ENCODE data around the gene PLCXD1.

The PLCXD1 gene

DNA sequence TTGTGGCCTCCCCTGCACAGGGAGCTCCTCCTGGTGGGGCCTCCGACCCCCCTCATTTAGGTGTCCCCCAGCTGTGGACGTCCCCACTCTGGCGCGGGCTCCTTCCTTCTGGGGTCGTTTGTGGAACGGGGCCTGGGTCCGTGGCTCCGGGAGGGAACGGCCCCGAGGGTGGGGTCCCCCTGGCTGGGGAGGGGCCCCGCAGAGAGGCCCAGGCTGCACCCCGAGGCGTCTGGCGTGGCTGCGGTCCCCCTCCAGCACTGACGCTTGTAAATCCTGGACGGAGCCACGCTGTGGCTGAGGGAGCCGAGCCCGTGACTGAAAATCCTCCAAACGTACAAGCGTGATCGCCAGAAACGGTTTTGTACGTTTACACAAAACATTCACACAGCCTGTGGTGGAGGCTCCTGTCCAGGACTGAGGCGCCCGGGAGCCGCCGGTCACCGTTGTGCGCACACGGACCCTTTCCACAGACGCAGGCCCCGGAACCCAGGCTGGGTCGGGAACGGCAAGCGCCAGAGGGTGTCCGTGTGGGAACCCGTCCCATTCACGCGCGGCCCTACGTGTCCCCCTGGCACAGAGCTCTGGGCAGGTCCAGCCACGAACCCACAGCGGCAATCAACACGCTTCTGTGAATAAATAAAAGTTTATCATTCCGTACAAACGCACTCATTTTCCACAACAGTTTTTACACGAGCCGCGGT, 52.6 kb downstream of the PLCXD1 start:
- DNase-seq (ENCODE audit: low read depth) = no peak
- TF ChIP-seq, protein P1, sequence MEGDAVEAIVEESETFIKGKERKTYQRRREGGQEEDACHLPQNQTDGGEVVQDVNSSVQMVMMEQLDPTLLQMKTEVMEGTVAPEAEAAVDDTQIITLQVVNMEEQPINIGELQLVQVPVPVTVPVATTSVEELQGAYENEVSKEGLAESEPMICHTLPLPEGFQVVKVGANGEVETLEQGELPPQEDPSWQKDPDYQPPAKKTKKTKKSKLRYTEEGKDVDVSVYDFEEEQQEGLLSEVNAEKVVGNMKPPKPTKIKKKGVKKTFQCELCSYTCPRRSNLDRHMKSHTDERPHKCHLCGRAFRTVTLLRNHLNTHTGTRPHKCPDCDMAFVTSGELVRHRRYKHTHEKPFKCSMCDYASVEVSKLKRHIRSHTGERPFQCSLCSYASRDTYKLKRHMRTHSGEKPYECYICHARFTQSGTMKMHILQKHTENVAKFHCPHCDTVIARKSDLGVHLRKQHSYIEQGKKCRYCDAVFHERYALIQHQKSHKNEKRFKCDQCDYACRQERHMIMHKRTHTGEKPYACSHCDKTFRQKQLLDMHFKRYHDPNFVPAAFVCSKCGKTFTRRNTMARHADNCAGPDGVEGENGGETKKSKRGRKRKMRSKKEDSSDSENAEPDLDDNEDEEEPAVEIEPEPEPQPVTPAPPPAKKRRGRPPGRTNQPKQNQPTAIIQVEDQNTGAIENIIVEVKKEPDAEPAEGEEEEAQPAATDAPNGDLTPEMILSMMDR (IDR thresholded peaks at IDR 0.05; ENCODE audit: insufficient read depth, low read depth, low read length, missing control alignments) = no peak
- H3K4me3 ChIP-seq (ENCODE audit: low read depth, low read length) = no peak overlapping the region

DNA sequence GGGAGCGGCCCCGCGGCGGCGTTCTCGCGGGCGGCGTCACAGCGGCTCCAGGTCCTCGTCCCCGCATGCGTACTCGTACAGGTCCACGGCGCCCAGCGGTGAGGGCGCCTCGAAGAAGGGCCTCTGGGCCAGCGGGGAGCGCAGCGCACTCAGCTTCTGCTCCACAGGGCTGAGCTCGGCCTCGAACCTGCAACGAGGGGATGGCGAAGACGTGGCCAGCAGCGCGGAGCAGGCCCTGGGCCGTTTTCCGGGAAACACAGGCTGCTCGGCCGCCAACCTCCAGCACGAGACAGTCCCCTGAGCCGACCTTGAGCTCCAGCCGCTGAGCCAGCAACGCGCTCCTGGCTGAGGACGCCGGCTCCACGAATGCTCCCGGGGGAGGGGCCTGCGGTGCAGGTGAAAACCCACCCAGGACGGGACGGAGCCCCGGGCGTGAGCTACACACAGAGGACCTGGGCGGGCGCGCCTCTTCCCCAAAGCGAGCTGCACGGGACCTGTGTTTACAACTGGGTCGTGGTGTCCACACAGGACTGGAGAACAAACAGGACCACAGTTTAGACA, 53.2 kb downstream of the PLCXD1 start:
- no peak overlapping the region for H3K4me3 ChIP-seq (ENCODE audit: low read depth, low read length)
- TF ChIP-seq, protein P1 (IDR thresholded peaks at IDR 0.05; ENCODE audit: insufficient read depth, low read depth, low read length, missing control alignments) = no peak
- DNase-seq (ENCODE audit: low read depth) = no peak

DNA sequence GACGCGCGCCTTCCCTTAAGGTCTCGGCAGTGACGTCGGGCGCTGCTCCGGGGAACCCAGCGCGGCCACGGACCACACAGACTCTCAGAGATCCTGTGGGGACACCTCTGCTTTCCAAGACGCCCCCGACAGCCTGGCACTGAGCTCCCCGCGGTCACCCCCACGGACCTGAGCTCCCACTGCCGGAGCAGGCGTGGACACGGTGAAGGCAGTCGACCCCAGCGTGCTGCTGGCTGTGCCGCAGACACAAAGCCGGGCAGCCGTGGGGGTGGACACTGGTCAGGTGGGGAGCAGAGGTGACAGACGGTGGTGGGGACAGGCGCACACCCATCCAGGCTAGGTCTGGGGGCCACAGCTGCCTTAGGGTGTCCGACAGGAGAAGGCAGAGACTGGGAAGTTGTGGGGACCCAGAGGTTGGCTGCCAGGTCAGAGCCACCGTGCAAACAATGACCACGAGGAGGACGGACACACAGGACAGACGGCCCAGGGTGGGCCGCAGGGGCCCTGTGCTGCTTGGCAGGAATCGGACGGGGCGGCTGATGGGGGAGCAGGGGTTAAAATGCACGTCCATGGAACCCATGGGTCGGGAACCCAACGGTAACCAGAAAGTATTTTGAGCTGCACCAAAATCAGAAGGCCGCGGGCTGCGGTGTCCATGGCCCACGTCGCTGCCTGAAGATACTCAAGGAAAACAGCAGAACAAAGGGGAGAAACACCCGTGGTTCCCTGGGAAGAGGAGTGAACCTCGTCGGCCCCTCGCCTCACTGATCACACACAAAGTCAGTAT, 54.0 kb downstream of the PLCXD1 start:
- no peak for DNase-seq (ENCODE audit: low read depth)
- no peak overlapping the region for H3K4me3 ChIP-seq (ENCODE audit: low read depth, low read length)
- TF ChIP-seq, protein P1 (IDR thresholded peaks at IDR 0.05; ENCODE audit: insufficient read depth, low read depth, low read length, missing control alignments) = no peak

DNA sequence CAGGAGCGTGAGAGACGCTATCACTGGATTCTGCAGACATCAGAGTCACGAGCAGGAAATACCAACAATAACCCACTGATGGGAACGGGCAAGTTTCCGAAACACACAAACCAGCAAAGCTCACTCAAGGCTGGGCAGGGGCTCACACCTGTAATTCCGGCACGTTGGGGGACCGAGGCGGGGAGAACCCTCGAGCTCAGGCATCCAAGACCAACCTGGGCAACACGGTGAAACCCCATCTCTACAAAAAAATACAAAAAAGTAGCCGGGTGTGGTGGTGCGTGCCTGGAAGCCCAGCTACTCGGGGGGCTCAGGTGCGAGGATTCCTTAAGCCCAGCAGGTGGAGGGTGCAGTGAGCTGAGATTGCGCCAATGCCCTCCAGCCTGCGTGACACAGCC, 54.6 kb downstream of the PLCXD1 start:
- no peak for DNase-seq (ENCODE audit: low read depth)
- no peak overlapping the region for H3K4me3 ChIP-seq (ENCODE audit: low read depth, low read length)
- TF ChIP-seq, protein P1 (IDR thresholded peaks at IDR 0.05; ENCODE audit: insufficient read depth, low read depth, low read length, missing control alignments) = no peak

DNA sequence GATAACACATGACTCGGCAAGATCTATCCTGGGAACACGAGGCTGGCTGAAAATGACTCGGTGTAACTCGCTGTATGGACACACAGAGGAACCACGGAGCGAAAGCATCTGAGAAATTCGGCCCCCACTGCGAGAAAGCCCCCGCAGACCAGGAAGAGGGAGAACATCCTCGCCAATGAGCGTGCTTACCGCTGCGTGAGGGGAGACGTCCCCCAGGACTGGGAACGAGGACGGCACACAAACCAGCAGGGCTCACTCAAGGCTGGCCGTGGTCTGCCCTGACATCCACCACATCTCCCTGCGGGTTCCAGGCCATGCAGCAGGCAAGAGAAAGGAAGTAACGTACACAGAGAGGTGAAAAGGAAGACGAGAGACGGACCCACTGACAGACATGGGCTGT, 55.0 kb downstream of the PLCXD1 start:
- DNase-seq (ENCODE audit: low read depth) = no peak
- H3K4me3 ChIP-seq (ENCODE audit: low read depth, low read length) = no peak overlapping the region
- TF ChIP-seq, protein P1 (IDR thresholded peaks at IDR 0.05; ENCODE audit: insufficient read depth, low read depth, low read length, missing control alignments) = no peak

DNA sequence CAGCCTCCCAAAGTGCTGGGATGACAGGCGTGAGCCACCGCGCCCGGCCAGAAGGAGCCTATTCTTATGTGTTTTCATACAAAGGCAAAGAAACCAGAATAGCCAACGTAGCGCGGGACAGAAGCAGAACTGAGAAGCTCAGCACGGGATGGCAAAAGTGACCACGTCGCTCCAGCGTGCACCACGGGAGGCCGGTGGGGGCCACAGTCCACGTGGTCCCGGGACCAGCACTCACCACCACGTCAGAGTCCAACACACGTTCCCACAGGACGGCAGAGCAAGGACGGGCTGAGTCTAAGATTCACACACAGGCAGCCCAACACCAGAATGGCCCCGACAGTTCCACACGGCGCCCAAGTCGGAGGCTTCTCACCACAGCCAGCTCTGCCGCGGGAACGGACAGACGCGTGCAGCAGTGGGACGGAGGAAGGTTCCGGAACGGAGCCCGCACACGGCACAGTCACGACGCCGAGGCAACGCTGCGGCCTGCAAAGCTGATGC, 56.2 kb downstream of the PLCXD1 start:
- DNase-seq (ENCODE audit: low read depth) = no peak
- TF ChIP-seq, protein P1 (IDR thresholded peaks at IDR 0.05; ENCODE audit: insufficient read depth, low read depth, low read length, missing control alignments) = no peak
- no peak overlapping the region for H3K4me3 ChIP-seq (ENCODE audit: low read depth, low read length)
